H1 (cell line): ENCODE results near the gene CDH7.

ENCODE experiments used
- ATF2 ChIP-seq: IDR thresholded peaks from 2 replicates; pipeline ENCODE4 v1.6.1; 2012; ENCODE audit warnings: low read length, inconsistent platforms
- CTCF ChIP-seq, 3 experiments: IDR thresholded peaks; 1 replicate in 2 of 3; 2 replicates in 1 of 3; pipeline versions ENCODE4 v1.5.1 to v1.6.1; 2011; ENCODE audit warnings: low read length in 3 of 3, mild to moderate bottlenecking in 3 of 3, inconsistent platforms in 2 of 3, low read depth in 1 of 3, moderate library complexity in 1 of 3; ENCODE audit not compliant: insufficient read depth in 1 of 3; ENCODE audit errors: control extremely low read depth in 1 of 3
- EGR1 ChIP-seq: IDR thresholded peaks from 2 replicates; pipeline ENCODE4 v1.6.1; 2011; ENCODE audit warnings: low read depth, low read length, borderline replicate concordance
- EP300 ChIP-seq, 2 experiments: IDR thresholded peaks; 1 replicate in 1 of 2; 2 replicates in 1 of 2; pipeline ENCODE4 v1.6.1; 2011 to 2012; ENCODE audit warnings: low read depth in 2 of 2, low read length in 2 of 2, mild to moderate bottlenecking in 2 of 2, borderline replicate concordance in 1 of 2, inconsistent platforms in 1 of 2, moderate library complexity in 1 of 2
- FOSL1 ChIP-seq: IDR thresholded peaks from 2 replicates; pipeline ENCODE4 v1.6.1; 2011; ENCODE audit warnings: mild to moderate bottlenecking, low read depth, low read length, moderate library complexity; ENCODE audit not compliant: insufficient read depth
- HDAC6 ChIP-seq: IDR thresholded peaks from one replicate; pipeline ENCODE4 v1.7.1; 2012; ENCODE audit warnings: low read depth, mild to moderate bottlenecking, inconsistent platforms, low read length, moderate library complexity
- KDM1A ChIP-seq: fragments of 200-600, 300-600 bp; sonication (generic); IDR thresholded peaks from 2 replicates; pipeline ENCODE4 v1.7.1; 2016; ENCODE audit warnings: mild to moderate bottlenecking, low read length, borderline replicate concordance
- POLR2A ChIP-seq, 2 experiments: IDR thresholded peaks; 1 replicate in 1 of 2; 2 replicates in 1 of 2; pipeline ENCODE4 v1.6.1; 2011; ENCODE audit warnings: low read depth in 2 of 2, low read length in 2 of 2, mild to moderate bottlenecking in 2 of 2; ENCODE audit errors: control extremely low read depth in 1 of 2
- SIN3A ChIP-seq, 2 experiments: IDR thresholded peaks in 1 of 2; conservative IDR thresholded peaks in 1 of 2; 2 replicates each; pipeline ENCODE4 v1.6.1; 2011 to 2012; ENCODE audit warnings: low read length in 2 of 2, improper control_type of control experiment in 1 of 2, low read depth in 1 of 2, mild to moderate bottlenecking in 1 of 2

- TF ChIP-seq HDAC6 (no peak), ATF2 (no peak), FOSL1 (no peak), KDM1A (no peak), SIN3A (conservative IDR thresholded peaks at IDR 0.05 in 1 of 2, IDR thresholded peaks at IDR 0.05 in 1 of 2; ENCODE audit: low read depth in 1 of 2, low read length in 2 of 2) (no peak), CTCF (IDR thresholded peaks at IDR 0.05; ENCODE audit: control extremely low read depth in 1 of 3, insufficient read depth in 1 of 3, low read depth in 1 of 3, low read length in 3 of 3) (no peak), POLR2A (IDR thresholded peaks at IDR 0.05; ENCODE audit: control extremely low read depth in 1 of 2, low read depth in 2 of 2, low read length in 2 of 2) (no peak), EGR1 (no peak), EP300 (IDR thresholded peaks at IDR 0.05; ENCODE audit: borderline replicate concordance in 1 of 2, low read depth in 2 of 2, low read length in 2 of 2) (no peak)
Observed at GRCh38 chr18:65768120-65768778, 17.4 kb downstream of the CDH7 start.
